HepG2 (cell line): Measurements from ENCODE around the gene AP4S1. TPM values are rescaled to one million over a fixed set of nuclear protein-coding genes. Genes with fewer than 3 reads are reported as not detected.

Source experiments
- ATAC-seq: fragments of 200-7000 bp; cut with Tn5 transposase; 3 replicates; pipeline ENCODE4 v1.9.1; 2020; ENCODE audit warnings: mild to moderate bottlenecking, moderate library complexity
- BruUV-seq: library from RNA; stranded (reverse); fragments of 400-500 nt; replicated peaks from 2 replicates; lab custom pipeline; 2021; lab: Mats Ljungman, UMichigan
- CTCF ChIA-PET: fragments of 300-600 bp; formaldehyde crosslinking; extraction: SDS; loops from one replicate; lab custom pipeline; 2021; ENCODE audit warnings: low total read pairs, inconsistent platforms, low intra/inter-chr PET ratio; lab: Yijun Ruan, JAX
- POLR2A ChIA-PET: fragments of 350-600 bp; sonication (Branson Sonifier 250); formaldehyde crosslinking; loops from one replicate; lab custom pipeline; 2020; ENCODE audit warnings: antibody characterized with exemption, inconsistent platforms; lab: Yijun Ruan, JAX
- DNase-seq: peaks from one replicate; pipeline ENCODE4 v3.0.0-alpha.2; 2015; ENCODE audit warnings: low spot score
- FAIRE-seq: peaks from 3 replicates; lab custom pipeline; 2011; peaks lifted over from hg19 to GRCh38; lab: Jason Lieb, UNC
- H2AFZ ChIP-seq: one replicate; pipeline ENCODE4 v1.6.1; 2011; ENCODE audit warnings: low read length, inconsistent platforms
- H3K27ac ChIP-seq: fragments of 300-600 bp; 3 replicates; pipeline ENCODE4 v1.8.0; 2011; ENCODE audit warnings: mixed run types, mild to moderate bottlenecking, mixed read lengths, low read length, inconsistent platforms; ENCODE audit not compliant: insufficient read depth; ENCODE audit errors: extremely low read length
- H3K27me3 ChIP-seq, 2 experiments: fragments of 200-600 bp in 1 of 2; 2 replicates in 1 of 2; 3 replicates in 1 of 2; pipeline versions ENCODE4 v1.6.0 to v1.8.0; 2011; ENCODE audit warnings: low read length in 2 of 2, mild to moderate bottlenecking in 2 of 2, moderate library complexity in 2 of 2, inconsistent platforms in 1 of 2; ENCODE audit not compliant: insufficient read depth in 2 of 2, control insufficient read depth in 1 of 2
- H3K36me3 ChIP-seq, 2 experiments: fragments of 200-600 bp in 1 of 2; replicated peaks in 1 of 2; 2 replicates in 1 of 2; 3 replicates in 1 of 2; pipeline versions ENCODE4 v1.5.1 to v1.8.0; 2011; ENCODE audit warnings: low read length in 2 of 2, inconsistent platforms in 1 of 2; ENCODE audit not compliant: insufficient read depth in 2 of 2, control insufficient read depth in 1 of 2
- H3K4me1 ChIP-seq: 2 replicates; pipeline ENCODE4 v1.5.1; 2012; ENCODE audit warnings: low read length, inconsistent platforms; ENCODE audit not compliant: insufficient read depth
- H3K4me2 ChIP-seq: 2 replicates; pipeline ENCODE4 v1.6.0; 2011; ENCODE audit warnings: low read depth, low read length, inconsistent platforms
- H3K4me3 ChIP-seq, 3 experiments: fragments of 200-600 bp in 1 of 3; sonication (generic), shearing (Covaris generic) in 1 of 3; replicated peaks in 1 of 3; 2 replicates each; pipeline ENCODE4 v1.5.1; 2011 to 2016; ENCODE audit warnings: low read length in 3 of 3, inconsistent platforms in 2 of 3, low read depth in 2 of 3, mild to moderate bottlenecking in 2 of 3, control low read depth in 1 of 3, mixed read lengths in 1 of 3; ENCODE audit not compliant: insufficient read depth in 1 of 3
- H3K79me2 ChIP-seq: one replicate; pipeline ENCODE4 v1.6.1; 2011; ENCODE audit warnings: low read length, inconsistent platforms; ENCODE audit not compliant: insufficient read depth
- H3K9ac ChIP-seq: 2 replicates; pipeline ENCODE4 v1.6.0; 2011; ENCODE audit warnings: mild to moderate bottlenecking, low read depth, low read length, inconsistent platforms; ENCODE audit not compliant: insufficient read depth
- H3K9me3 ChIP-seq: 2 replicates; pipeline ENCODE4 v1.5.1; 2012; ENCODE audit warnings: mild to moderate bottlenecking, low read length
- H4K20me1 ChIP-seq: 2 replicates; pipeline ENCODE4 v1.6.0; 2011; ENCODE audit warnings: inconsistent platforms, mild to moderate bottlenecking, low read length, moderate library complexity; ENCODE audit not compliant: insufficient read depth
- AKAP8 ChIP-seq: sonication (generic); formaldehyde crosslinking; IDR thresholded peaks from 2 replicates; pipeline ENCODE4 v1.5.1; 2020; ENCODE audit warnings: mild to moderate bottlenecking, missing genetic modification reagents
- ARNT2 ChIP-seq: sonication (generic); formaldehyde crosslinking; IDR thresholded peaks from 2 replicates; pipeline ENCODE4 v1.8.0; 2022; ENCODE audit warnings: mild to moderate bottlenecking, low read depth, missing genetic modification reagents, moderate library complexity
- CHD4 ChIP-seq: fragments of 200-600 bp; sonication (generic); IDR thresholded peaks from 2 replicates; pipeline ENCODE4 v1.7.0; 2017; ENCODE audit warnings: mild to moderate bottlenecking, low read length, borderline replicate concordance
- CREM ChIP-seq, 2 experiments: sonication (generic) in 1 of 2; formaldehyde crosslinking in 1 of 2; IDR thresholded peaks; 2 replicates each; pipeline versions ENCODE4 v1.4.0 to v1.6.1; 2016 to 2020; ENCODE audit warnings: antibody characterized with exemption in 1 of 2, mild to moderate bottlenecking in 1 of 2, missing genetic modification reagents in 1 of 2
- DNMT3B ChIP-seq: conservative IDR thresholded peaks from 2 replicates; pipeline ENCODE4 v1.6.1; 2016; ENCODE audit warnings: missing biosample characterization, control low read depth
- JARID2 ChIP-seq: sonication (generic); formaldehyde crosslinking; IDR thresholded peaks from 2 replicates; pipeline ENCODE4 v1.8.1; 2023; ENCODE audit warnings: missing genetic modification reagents, inconsistent platforms; ENCODE audit not compliant: insufficient replicate concordance
- KLF11 ChIP-seq: IDR thresholded peaks from 2 replicates; pipeline ENCODE4 v1.6.1; 2016; ENCODE audit warnings: missing compliant biosample characterization
- MATR3 ChIP-seq: sonication (generic); formaldehyde crosslinking; IDR thresholded peaks from 2 replicates; pipeline ENCODE4 v1.4.0; 2020; ENCODE audit warnings: missing genetic modification reagents
- MIER2 ChIP-seq: IDR thresholded peaks from 2 replicates; pipeline ENCODE4 v1.6.1; 2016; ENCODE audit warnings: missing biosample characterization, missing genetic modification reagents
- MIXL1 ChIP-seq: IDR thresholded peaks from 2 replicates; pipeline ENCODE4 v1.6.1; 2016
- NR2F1 ChIP-seq, 2 experiments: fragments of 450-650 bp in 1 of 2; formaldehyde crosslinking in 1 of 2; IDR thresholded peaks; 2 replicates each; pipeline versions ENCODE4 v1.5.0 to v1.6.1; 2016 to 2020; ENCODE audit warnings: mild to moderate bottlenecking in 1 of 2, missing compliant biosample characterization in 1 of 2, missing genetic modification reagents in 1 of 2, moderate library complexity in 1 of 2
- RARA ChIP-seq: IDR thresholded peaks from 2 replicates; pipeline ENCODE4 v1.6.1; 2016; ENCODE audit warnings: missing genetic modification reagents, missing compliant biosample characterization
- SAP130 ChIP-seq: IDR thresholded peaks from 2 replicates; pipeline ENCODE4 v1.6.1; 2016; ENCODE audit warnings: low read depth
- ZFP36 ChIP-seq: fragments of 150-350 bp; IDR thresholded peaks from 2 replicates; pipeline ENCODE4 v1.6.1; 2018; ENCODE audit warnings: borderline replicate concordance, low read length, low read depth; ENCODE audit not compliant: partially characterized antibody
- ZKSCAN5 ChIP-seq: sonication (generic); formaldehyde crosslinking; IDR thresholded peaks from 2 replicates; pipeline ENCODE4 v1.5.1; 2020; ENCODE audit warnings: mild to moderate bottlenecking, missing genetic modification reagents
- ZNF296 ChIP-seq: sonication (generic); formaldehyde crosslinking; conservative IDR thresholded peaks from 2 replicates; pipeline ENCODE4 v1.5.0; 2020; ENCODE audit warnings: mild to moderate bottlenecking, missing genetic modification reagents
- ZNF552 ChIP-seq: sonication (generic); formaldehyde crosslinking; IDR thresholded peaks from 2 replicates; pipeline ENCODE4 v1.9.0; 2022; ENCODE audit warnings: missing genetic modification reagents, mild to moderate bottlenecking, borderline replicate concordance
- ZNF616 ChIP-seq: sonication (generic); formaldehyde crosslinking; IDR thresholded peaks from 2 replicates; pipeline ENCODE4 v1.5.0; 2020; ENCODE audit warnings: low read depth, mild to moderate bottlenecking, missing genetic modification reagents
- ZNF724P ChIP-seq: sonication (generic); formaldehyde crosslinking; IDR thresholded peaks from 2 replicates; pipeline ENCODE4 v1.8.0; 2022; ENCODE audit warnings: missing genetic modification reagents, borderline replicate concordance
- ZNF891 ChIP-seq: sonication (generic); formaldehyde crosslinking; IDR thresholded peaks from 2 replicates; pipeline ENCODE4 v1.5.0; 2020; ENCODE audit warnings: mild to moderate bottlenecking, missing genetic modification reagents
- ZSCAN30 ChIP-seq: sonication (generic); formaldehyde crosslinking; IDR thresholded peaks from 2 replicates; pipeline ENCODE4 v1.5.0; 2020; ENCODE audit warnings: mild to moderate bottlenecking, missing genetic modification reagents
- in situ Hi-C: cut with HindIII; loops from 2 replicates; pipeline ENCODE4 v1.10.0; 2017; ENCODE audit warnings: low pct_unique_long_range_greater_than_20kb; ENCODE audit not compliant: extremely low pct_ligation_motif_present
- intact Hi-C: fragments of 100-400 bp; cut with micrococcal nuclease; formaldehyde crosslinking; loops from one replicate; pipeline ENCODE4 v1.10.0; 2022; ENCODE audit not compliant: unreplicated experiment
- polyA plus RNA-seq, 8 experiments: library from polyadenylated mRNA; depleted of rRNA in 3 of 8; stranded (reverse) in 7 of 8; unstranded in 1 of 8; fragments of >200 nt; fragmentation: Illumina TruSeq in 4 of 8; extraction: Trizol in 4 of 8; gene quantifications; 2 replicates each; pipeline versions ENCODE4 v1.2.1 to v1.2.3, GENCODE V29; 2011 to 2016; ENCODE audit warnings: low read depth in 4 of 8, missing spikeins in 1 of 8, mixed read lengths in 1 of 8; ENCODE audit not compliant: insufficient read depth in 1 of 8
- total RNA-seq, 5 experiments: library from RNA; depleted of rRNA; stranded (reverse); fragments of >200 nt; fragmentation: Illumina TruSeq; extraction: Trizol; gene quantifications; 2 replicates each; pipeline ENCODE4 v1.2.3, GENCODE V29; 2016; ENCODE audit warnings: low read depth in 1 of 5
- TF ChIP-seq, protein P1 (sequence below): sonication (generic); formaldehyde crosslinking; IDR thresholded peaks from 2 replicates; pipeline ENCODE4 v1.5.0; 2020; ENCODE audit warnings: mild to moderate bottlenecking, missing genetic modification reagents
- TF ChIP-seq, protein P2 (sequence below): sonication (generic); formaldehyde crosslinking; IDR thresholded peaks from 2 replicates; pipeline ENCODE4 v1.8.1; 2023; ENCODE audit warnings: mild to moderate bottlenecking, missing genetic modification reagents

The AP4S1 gene
- total and polyA plus RNA-seq, 2 of the 13 experiments (the other 11 are each of a cell fraction or from before 2014, with no cell fraction given), result 3.9 to 21.1 TPM

DNA sequence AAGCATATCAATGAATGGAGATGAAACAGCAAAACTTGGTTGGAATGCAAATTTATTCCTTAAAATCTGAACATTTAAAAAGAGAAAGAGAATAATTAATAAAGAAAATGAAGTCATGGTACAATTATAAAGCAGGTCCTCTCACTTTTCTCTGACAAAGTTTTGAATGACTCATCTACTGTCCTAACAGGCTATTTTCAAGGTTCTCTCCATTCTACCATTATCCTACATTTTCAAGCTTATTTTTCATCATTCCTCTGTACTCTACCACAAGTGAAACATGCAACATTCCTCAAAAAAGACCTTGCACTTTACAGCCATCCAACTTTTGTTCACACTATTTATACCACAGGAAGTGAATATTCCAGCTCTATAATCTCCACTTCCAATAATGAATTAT, 36.9 kb upstream of the AP4S1 start:
- Histone ChIP-seq H2AFZ (no peak overlapping the region), H3K4me1 (peaks cover 31% of the 10 kb centered on the region), H3K79me2 (peaks cover 92% of the 10 kb centered on the region), H3K36me3 (peaks cover 4 to 5% of the 10 kb centered on the region in 2 experiments; a peak in 2 of 5 replicates), H3K9ac (no peak overlapping the region), H3K4me2 (no peak overlapping the region), H3K27ac (peak overlapping the region; percentile 30), H3K4me3 (no peak overlapping the region), H4K20me1 (peaks cover 75% of the 10 kb centered on the region), H3K27me3 (no peaks in the 10 kb centered on the region), H3K9me3 (no peaks in the 10 kb centered on the region)
- no TSS peak for BruUV-seq
- ATAC-seq (peak; percentile 63), DNase-seq (peak; percentile 49), FAIRE-seq (no peak)
- intact Hi-C loops (loop anchor here (10.0 kb wide), 1 partner anchor 366 kb away; no protein-coding TSS in a partner anchor), in situ Hi-C loops (no loop called here)
- POLR2A ChIA-PET, result interaction anchor here (1.0 to 2.5 kb wide), 2 partner anchors 36 to 38 kb away, joined by 6 to 17 read pairs; partner anchors contain the start of genes AP4S1 and STRN3
- CTCF ChIA-PET, result no interaction called here
- TF ChIP-seq MATR3 (no peak), CHD4 (0 out of 2 replicates have a peak, but pooled peaks have one; percentile 17), AKAP8 (no peak), ZNF296 (CRISPR knock-in tag) (no peak), MIER2 (CRISPR knock-in tag) (no peak), JARID2 (CRISPR knock-in tag) (no peak), ZNF724P (CRISPR knock-in tag) (peak; percentile 45; the same call in 1 of the 2 replicates), ARNT2 (0 out of 2 replicates have a peak, but pooled peaks have one; percentile 48), ZKSCAN5 (CRISPR knock-in tag) (no peak), MIXL1 (CRISPR knock-in tag) (peak; percentile 13; the same call in 1 of the 2 replicates), DNMT3B (CRISPR knock-in tag) (no peak), ZNF891 (CRISPR knock-in tag) (no peak), ZNF552 (CRISPR knock-in tag) (no peak), KLF11 (CRISPR knock-in tag) (no peak), CREM (IDR thresholded peaks at IDR 0.05) (0 out of 2 replicates have a peak, but pooled peaks have one; percentile 21), CREM (CRISPR knock-in tag; IDR thresholded peaks at IDR 0.05) (no peak), SAP130 (no peak), RARA (CRISPR knock-in tag) (no peak), NR2F1 (CRISPR knock-in tag; IDR thresholded peaks at IDR 0.05) (0 out of 4 replicates have a peak, but pooled peaks of 1 of the 2 experiments have one; percentile 27), ZFP36 (no peak), ZNF616 (CRISPR knock-in tag) (no peak), ZSCAN30 (CRISPR knock-in tag) (no peak)
- TF ChIP-seq, protein P1, sequence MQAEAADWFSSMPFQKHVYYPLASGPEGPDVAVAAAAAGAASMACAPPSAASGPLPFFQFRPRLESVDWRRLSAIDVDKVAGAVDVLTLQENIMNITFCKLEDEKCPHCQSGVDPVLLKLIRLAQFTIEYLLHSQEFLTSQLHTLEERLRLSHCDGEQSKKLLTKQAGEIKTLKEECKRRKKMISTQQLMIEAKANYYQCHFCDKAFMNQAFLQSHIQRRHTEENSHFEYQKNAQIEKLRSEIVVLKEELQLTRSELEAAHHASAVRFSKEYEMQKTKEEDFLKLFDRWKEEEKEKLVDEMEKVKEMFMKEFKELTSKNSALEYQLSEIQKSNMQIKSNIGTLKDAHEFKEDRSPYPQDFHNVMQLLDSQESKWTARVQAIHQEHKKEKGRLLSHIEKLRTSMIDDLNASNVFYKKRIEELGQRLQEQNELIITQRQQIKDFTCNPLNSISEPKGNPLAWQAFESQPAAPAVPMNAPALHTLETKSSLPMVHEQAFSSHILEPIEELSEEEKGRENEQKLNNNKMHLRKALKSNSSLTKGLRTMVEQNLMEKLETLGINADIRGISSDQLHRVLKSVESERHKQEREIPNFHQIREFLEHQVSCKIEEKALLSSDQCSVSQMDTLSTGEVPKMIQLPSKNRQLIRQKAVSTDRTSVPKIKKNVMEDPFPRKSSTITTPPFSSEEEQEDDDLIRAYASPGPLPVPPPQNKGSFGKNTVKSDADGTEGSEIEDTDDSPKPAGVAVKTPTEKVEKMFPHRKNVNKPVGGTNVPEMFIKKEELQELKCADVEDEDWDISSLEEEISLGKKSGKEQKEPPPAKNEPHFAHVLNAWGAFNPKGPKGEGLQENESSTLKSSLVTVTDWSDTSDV (CRISPR knock-in tag), result no peak
- TF ChIP-seq, protein P2, sequence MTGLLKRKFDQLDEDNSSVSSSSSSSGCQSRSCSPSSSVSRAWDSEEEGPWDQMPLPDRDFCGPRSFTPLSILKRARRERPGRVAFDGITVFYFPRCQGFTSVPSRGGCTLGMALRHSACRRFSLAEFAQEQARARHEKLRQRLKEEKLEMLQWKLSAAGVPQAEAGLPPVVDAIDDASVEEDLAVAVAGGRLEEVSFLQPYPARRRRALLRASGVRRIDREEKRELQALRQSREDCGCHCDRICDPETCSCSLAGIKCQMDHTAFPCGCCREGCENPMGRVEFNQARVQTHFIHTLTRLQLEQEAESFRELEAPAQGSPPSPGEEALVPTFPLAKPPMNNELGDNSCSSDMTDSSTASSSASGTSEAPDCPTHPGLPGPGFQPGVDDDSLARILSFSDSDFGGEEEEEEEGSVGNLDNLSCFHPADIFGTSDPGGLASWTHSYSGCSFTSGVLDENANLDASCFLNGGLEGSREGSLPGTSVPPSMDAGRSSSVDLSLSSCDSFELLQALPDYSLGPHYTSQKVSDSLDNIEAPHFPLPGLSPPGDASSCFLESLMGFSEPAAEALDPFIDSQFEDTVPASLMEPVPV, result no peak
